GM12875 (cell line): ENCODE results near the gene PHLDB1.

ENCODE experiments used
- H3K4me3 ChIP-seq: one replicate; pipeline ENCODE4 v1.5.1; 2011; ENCODE audit warnings: low read depth, low read length, control low read depth
- TF ChIP-seq, protein P1 (sequence below): IDR thresholded peaks from 2 replicates; pipeline ENCODE4 v1.5.1; 2011; ENCODE audit warnings: low read depth, mild to moderate bottlenecking, control low read depth, inconsistent platforms, low read length, moderate library complexity, borderline replicate concordance; ENCODE audit not compliant: insufficient read depth

PHLDB1 gene

DNA sequence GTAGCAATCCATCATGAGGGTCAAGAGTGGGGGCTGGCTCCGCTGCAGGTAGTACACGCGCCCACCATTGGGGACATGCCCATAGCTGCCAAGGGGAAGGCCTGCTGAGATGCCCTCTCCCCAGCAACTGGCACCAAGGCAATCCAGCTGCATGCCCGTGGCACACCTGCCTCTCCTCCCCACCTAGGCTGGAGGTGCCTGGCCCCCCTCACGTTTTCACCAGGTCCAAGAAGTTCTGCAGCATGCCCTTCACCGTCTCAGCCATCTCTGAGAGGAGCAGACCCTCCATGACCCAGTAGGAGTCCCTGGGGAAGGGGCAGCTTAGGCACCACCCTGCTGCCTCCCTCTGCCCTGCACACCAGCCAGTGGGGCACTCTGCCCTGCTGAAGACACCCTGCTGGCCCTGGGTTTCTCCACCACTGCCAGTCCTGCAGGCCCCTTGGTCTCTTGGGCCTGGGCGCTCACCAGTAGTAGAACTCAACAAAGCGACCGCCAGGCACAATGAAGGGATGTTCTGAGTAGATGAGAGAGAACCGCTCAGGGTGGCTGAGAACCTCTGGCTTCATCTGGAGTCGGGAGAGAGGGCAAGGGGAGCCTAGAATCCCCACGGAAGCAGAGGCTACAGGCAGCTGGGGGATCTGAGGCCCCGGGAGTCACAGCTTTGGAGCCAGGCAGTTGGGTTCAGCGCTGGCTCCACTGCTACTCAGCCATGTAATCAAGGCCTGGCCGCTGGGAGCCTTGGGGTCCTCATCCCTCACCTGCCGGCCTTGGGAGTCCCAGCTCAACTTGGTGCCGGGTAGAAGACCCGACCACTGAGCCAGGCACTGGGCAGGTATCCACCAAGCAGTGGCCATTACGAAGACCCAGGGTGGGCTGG is 54.2 kb downstream of the PHLDB1 start:
- no peak overlapping the region for H3K4me3 ChIP-seq
- TF ChIP-seq, protein P1, sequence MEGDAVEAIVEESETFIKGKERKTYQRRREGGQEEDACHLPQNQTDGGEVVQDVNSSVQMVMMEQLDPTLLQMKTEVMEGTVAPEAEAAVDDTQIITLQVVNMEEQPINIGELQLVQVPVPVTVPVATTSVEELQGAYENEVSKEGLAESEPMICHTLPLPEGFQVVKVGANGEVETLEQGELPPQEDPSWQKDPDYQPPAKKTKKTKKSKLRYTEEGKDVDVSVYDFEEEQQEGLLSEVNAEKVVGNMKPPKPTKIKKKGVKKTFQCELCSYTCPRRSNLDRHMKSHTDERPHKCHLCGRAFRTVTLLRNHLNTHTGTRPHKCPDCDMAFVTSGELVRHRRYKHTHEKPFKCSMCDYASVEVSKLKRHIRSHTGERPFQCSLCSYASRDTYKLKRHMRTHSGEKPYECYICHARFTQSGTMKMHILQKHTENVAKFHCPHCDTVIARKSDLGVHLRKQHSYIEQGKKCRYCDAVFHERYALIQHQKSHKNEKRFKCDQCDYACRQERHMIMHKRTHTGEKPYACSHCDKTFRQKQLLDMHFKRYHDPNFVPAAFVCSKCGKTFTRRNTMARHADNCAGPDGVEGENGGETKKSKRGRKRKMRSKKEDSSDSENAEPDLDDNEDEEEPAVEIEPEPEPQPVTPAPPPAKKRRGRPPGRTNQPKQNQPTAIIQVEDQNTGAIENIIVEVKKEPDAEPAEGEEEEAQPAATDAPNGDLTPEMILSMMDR = no peak

DNA sequence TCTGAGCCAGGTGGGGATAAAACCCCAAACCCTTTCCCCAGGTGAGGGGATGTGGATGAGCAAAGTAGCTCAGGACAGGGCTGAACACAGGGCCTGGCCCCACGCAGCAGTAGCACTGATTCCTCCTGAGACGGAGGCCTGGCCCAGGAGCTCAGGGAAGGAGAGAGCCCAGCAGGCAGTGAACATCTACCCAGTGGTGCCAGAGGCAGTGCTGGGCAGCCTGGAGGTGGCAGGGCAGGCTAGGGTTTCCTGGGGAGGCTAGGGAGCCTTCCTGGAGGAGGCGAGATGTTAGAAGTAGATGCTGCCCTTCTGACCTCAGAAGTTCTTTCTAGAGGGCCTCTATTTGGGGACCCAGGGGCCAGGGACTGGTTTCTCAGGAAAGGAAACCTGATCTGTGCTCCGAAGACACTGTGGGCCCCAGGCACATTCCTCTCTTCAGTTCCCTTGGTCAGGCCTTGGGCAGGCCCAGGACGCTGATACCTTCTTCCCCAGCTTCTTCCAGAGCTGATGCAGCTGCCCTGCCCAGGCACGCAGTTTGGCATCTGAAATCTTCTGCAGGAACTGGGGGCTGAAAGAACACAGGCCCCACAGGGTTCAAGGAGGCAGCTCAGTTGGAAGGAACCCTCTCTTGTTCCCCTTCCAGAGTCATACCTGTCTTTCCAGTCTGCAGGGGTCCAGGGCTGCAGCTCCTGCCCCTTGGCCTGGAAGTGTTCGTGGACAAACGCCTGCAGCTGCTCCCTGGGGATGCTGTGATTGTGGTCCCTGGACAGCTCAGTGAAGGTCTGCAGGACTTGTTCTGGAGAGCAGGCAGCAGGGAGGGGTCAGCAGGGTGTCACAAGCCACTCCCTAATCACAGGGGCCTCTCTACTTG is 55.2 kb downstream of the PHLDB1 start:
- no peak overlapping the region for H3K4me3 ChIP-seq
- TF ChIP-seq, protein P1 = no peak

DNA sequence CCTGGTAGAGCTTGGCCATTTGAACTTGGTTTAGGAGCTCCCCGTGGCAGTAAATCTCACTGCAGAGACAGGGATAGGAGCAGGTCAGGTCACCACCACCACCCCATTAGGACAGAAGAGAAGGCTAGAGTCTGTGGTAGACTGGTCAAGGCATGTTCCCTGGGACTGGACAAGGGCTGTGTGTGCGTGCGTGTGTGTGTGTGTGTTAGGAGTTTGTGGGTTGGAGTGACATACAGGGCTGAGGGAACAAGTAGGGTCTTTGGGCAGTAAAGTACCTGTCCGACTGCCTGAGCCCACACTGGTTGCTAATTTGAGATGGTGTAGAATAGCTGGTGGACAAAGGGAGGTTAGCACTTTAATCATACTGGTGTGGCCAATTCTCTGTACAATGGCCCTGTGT is 56.0 kb downstream of the PHLDB1 start:
- H3K4me3 ChIP-seq = no peak overlapping the region
- TF ChIP-seq, protein P1 = no peak

DNA sequence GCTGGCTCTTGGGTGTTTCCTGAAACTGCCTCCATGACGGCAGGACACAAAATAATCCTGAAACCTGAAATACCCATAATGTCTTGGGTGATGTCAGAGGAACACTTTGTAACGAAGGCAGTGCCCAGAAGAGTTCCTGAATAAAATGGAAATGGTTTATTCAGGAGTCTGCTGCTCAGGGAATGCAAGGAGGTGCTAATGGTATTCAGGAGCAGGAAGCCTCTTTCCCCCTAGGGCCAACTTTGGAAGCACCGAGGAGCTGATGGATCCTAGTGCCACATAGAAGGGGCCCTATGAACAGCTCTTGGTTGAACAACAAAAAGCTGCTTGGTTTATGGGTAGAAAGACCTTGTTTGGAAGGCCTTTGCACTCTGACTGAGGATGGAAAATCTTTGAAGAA is 56.5 kb downstream of the PHLDB1 start:
- TF ChIP-seq, protein P1 = no peak
- H3K4me3 ChIP-seq = no peak overlapping the region

DNA sequence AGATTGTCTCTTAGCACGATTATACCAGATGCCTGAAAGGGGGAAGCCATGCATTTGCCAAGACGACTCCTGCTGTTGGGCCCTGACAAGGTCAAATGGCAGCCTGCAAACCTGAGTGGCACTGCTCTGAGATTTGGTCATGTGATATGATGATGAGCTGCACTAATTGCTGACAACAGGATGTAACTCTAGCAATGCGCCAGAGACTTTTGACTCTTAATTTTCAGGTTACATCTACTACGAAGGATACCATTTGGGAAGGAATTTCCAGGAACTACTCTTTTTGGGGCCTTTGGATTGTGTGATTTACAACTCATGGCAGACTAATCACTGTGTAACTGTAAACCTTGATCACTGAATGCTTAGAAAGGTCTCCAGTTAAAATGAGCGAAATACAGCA is 59.0 kb downstream of the PHLDB1 start:
- no peak overlapping the region for H3K4me3 ChIP-seq
- TF ChIP-seq, protein P1 = no peak

DNA sequence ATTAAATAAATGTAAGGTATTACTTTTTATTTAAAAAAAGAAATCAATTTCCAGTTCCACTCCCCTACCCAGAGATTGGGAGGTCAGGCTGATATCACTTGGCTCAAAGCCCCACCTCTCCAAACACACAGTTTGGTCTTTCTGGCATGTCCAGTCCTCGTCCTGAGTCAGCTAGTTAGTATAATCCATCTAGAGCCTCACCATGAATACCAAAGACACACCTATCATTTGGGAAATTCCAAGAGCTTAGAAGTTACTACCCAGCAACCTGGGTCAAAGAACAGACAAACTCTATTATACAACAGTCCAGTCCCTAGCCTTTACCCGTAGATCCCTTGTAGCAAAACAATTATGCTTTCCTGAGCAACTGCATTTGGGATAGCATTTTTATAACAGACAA is 62.6 kb downstream of the PHLDB1 start:
- TF ChIP-seq, protein P1 = no peak
- H3K4me3 ChIP-seq = no peak overlapping the region
